GM19240 (cell line): Measurements from ENCODE around the gene ZNF586.
"Not testable (repeated sequence)": the region's sequence is repeated elsewhere in the genome, so short reads cannot be mapped to it uniquely, and the experiment has no call there.

Experiments
- DNase-seq: peaks from one replicate; pipeline ENCODE4 v3.0.0; 2011; ENCODE audit warnings: low spot score; ENCODE audit not compliant: insufficient read length

ZNF586 gene

DNA sequence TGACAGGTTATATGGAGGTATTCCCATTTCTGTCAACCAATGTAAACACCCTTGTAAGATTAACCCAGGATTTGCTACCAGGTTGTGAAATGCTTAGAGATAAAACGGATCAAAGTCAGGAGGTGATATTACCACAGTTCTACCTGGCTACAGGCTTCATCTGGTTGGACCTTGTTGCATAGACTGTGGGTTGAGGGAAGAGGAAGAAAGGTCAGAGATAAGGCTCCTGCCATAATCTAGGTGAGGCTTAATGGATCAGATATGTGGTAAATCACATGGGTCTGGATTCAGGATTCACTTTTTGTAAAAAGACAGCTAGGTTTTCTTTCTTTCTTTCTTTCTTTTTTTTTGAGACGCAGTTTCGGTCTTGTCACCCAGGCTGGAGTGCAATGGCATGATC lies 52.0 kb downstream of the ZNF586 start:
- not testable (repeated sequence) for DNase-seq

DNA sequence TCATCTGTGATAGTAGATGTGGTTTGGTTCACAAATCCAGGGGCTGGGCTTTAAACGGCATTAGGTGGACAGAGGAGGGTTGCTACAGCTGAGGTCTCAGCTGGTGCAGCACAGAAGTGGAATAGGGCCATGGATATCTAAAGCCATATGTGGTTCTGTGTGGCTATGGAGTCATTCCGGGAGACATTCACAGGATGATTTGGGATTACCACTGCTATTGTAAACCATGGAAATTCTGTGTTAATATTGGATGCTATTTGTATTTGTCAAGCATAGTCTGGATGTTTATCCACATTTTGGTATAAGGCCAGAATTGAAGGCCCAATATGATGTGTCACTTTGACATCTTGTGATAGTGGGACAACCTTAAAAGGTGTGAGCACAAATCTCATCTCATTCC lies 53.7 kb downstream of the ZNF586 start:
- DNase-seq, result not testable (repeated sequence)

DNA sequence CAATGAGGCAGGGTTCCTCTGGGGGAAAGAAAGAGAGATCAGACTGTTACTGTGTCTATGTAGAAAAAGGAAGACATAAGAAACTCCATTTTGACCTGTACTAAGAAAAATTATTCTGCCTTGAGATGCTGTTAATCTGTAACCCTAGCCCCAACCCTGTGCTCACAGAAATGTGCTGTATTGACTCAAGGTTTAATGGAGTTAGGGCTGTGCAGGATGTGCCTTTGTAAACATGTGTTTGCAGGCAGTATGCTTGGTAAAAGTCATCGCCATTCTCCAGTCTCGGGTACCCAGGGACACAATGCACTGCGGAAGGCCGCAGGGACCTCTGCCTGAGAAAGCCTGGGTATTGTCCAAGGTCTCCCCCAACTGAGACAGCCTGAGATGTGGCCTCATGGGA lies 54.1 kb downstream of the ZNF586 start:
- DNase-seq, result not testable (repeated sequence)

DNA sequence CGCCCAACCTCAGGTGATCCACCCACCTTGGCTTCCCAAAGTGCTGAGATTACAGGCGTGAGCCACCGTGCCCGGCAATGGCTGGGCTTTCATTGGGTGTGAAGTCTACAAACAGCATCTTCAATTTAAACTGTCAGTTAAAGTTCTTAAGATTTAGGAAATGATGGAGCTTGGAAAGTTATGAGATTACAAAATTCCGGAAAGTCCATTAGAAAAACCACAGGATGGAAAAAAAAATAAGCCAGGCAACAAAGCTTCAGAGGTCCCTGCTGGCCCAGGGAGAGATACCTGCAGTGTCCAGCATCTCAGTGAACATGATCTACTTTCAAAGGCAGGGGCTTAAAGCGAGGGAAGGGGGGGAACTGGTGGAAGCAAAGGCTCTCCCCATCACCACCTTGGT lies 56.0 kb downstream of the ZNF586 start:
- DNase-seq, result no peak

DNA sequence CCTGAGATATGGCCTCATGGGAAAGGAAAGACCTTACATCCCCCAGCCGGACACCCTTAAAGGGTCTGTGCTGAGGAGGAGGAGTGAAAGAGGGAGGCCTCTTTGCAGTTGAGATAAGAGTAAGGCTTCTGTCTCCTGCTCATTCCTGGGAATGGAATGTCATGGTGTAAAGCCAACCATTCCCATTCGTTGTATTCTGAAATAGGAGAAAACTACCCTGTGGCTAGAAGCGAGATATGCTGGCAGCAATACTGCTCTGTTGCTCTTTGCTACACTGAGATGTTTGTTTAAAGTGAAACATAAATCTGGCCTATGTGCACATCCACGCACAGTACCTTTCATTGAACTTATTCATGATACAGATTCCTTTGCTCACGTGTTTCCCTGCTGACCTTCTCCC lies 59.8 kb downstream of the ZNF586 start:
- no peak for DNase-seq

DNA sequence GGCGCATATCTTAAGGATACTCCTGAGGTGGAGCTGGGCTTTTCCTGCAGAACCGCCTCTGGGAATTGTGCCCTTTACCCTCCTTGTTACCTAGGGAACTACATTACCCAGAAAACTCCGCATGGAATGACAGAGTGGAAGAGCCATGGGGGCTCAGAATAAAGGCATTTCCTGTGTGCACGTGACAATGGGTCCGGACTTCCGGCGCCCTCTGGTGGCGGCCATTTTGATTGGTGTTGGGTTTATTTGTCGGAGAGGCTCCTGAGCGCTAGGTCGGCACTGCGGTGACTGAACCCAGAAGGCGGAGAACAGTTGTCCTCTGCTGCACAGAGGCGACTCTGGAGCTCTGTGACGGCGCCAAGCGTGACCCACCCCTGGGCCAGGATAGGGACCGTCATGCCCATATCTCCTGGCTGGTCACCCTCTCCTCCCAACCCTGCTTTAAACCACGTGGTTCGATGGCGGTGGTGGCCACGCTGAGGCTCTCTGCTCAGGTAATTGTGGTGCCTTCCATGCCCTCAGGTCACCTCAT lies 60.7 kb downstream of the ZNF586 start, which contains the start of gene ZNF587B:
Gene ZNF587B, plus strand, starts transcription at position 229 of the 532 bp plus-strand sequence. Its CDS starts 230 bp downstream, at position 459.
- no peak for DNase-seq
